Measurements from ENCODE around the gene FGF14. TPM values are rescaled to one million over a fixed set of nuclear protein-coding genes. Genes with fewer than 3 reads are reported as not detected.
A peak's percentile ranks its signal among the peaks of the same experiment; 100 is the strongest.

Gene FGF14
- total RNA-seq, 1 donor from 2014 or later: 2.9 TPM

GRCh38 chr13:102395939-102396338 is 5.9 kb downstream of the FGF14 start:
- no peaks in the 10 kb centered on the region for H3K36me3 ChIP-seq
- TF ChIP-seq CTCF (IDR thresholded peaks at IDR 0.05; ENCODE audit: borderline replicate concordance): no peak
- intact Hi-C loops (cut with micrococcal nuclease): no loop called here
- H3K27me3 ChIP-seq (ENCODE audit: low read depth): peaks cover 13% of the 10 kb centered on the region
- no peak for DNase-seq
- H3K9me3 ChIP-seq (replicated peaks): no peaks in the 10 kb centered on the region
- no peak overlapping the region for H3K4me3 ChIP-seq
- no peak overlapping the region for H3K27ac ChIP-seq (replicated peaks)
- peaks cover 35% of the 10 kb centered on the region for H3K4me1 ChIP-seq

- intact Hi-C loops (cut with micrococcal nuclease): no loop called here
- Histone ChIP-seq H3K27me3 (ENCODE audit: low read depth) (peaks cover 6% of the 10 kb centered on the region), H3K4me3 (peak overlapping the region; percentile 90), H3K27ac (replicated peaks) (peak overlapping the region; percentile 90), H3K4me1 (peaks cover 28% of the 10 kb centered on the region), H3K9me3 (replicated peaks) (no peaks in the 10 kb centered on the region), H3K36me3 (no peaks in the 10 kb centered on the region)
- no peak for DNase-seq
- no peak for TF ChIP-seq CTCF (IDR thresholded peaks at IDR 0.05; ENCODE audit: borderline replicate concordance)
Measured at GRCh38 chr13:102395174-102395573, 6.7 kb downstream of the FGF14 start.

- peak; percentile 96 for DNase-seq
- Histone ChIP-seq H3K4me3 (peak overlapping the region; percentile 90), H3K9me3 (replicated peaks) (no peaks in the 10 kb centered on the region), H3K4me1 (peaks cover 20% of the 10 kb centered on the region), H3K27ac (replicated peaks) (peak overlapping the region; percentile 90), H3K27me3 (ENCODE audit: low read depth) (no peaks in the 10 kb centered on the region), H3K36me3 (no peaks in the 10 kb centered on the region)
- peak; percentile 34 for TF ChIP-seq CTCF (IDR thresholded peaks at IDR 0.05; ENCODE audit: borderline replicate concordance)
- intact Hi-C loops (cut with micrococcal nuclease): no loop called here
Measured at GRCh38 chr13:102394158-102395053, 7.4 kb downstream of the FGF14 start.

GRCh38 chr13:102392481-102393209 is 9.2 kb downstream of the FGF14 start:
- TF ChIP-seq CTCF (IDR thresholded peaks at IDR 0.05; ENCODE audit: borderline replicate concordance): no peak
- no peaks in the 10 kb centered on the region for H3K9me3 ChIP-seq (replicated peaks)
- H3K27me3 ChIP-seq (ENCODE audit: low read depth): no peaks in the 10 kb centered on the region
- intact Hi-C loops (cut with micrococcal nuclease): no loop called here
- H3K4me3 ChIP-seq: no peak overlapping the region
- peaks cover 19% of the 10 kb centered on the region for H3K4me1 ChIP-seq
- H3K27ac ChIP-seq (replicated peaks): no peak overlapping the region
- no peak for DNase-seq
- H3K36me3 ChIP-seq: no peaks in the 10 kb centered on the region

GRCh38 chr13:102386461-102386860 is 15.4 kb downstream of the FGF14 start:
- intact Hi-C loops (cut with micrococcal nuclease): no loop called here

More at GRCh38 chr13:102386461-102386860, 15.4 kb downstream of the FGF14 start:
- DNase-seq: no peak
- no peaks in the 10 kb centered on the region for H3K9me3 ChIP-seq (replicated peaks)
- H3K36me3 ChIP-seq: no peaks in the 10 kb centered on the region
- H3K27me3 ChIP-seq (ENCODE audit: low read depth): no peaks in the 10 kb centered on the region
- H3K4me3 ChIP-seq: no peak overlapping the region
- H3K4me1 ChIP-seq: no peaks in the 10 kb centered on the region
- H3K27ac ChIP-seq (replicated peaks): no peak overlapping the region
- TF ChIP-seq CTCF (IDR thresholded peaks at IDR 0.05; ENCODE audit: borderline replicate concordance): no peak
